ENCODE results near the gene MRPL24.

GRCh38 chr1:156740237-156740740 lies 599 bp downstream of the MRPL24 start:
- TF ChIP-seq CTCF (IDR thresholded peaks at IDR 0.05; ENCODE audit: insufficient read depth, low read length, poor library complexity, severe bottlenecking) (no peak), EZH2phosphoT487 (conservative IDR thresholded peaks at IDR 0.05; ENCODE audit: low read length) (no peak)
